ENCODE measurements around the gene ATP9A.
"Not testable (repeated sequence)": the region's sequence is repeated elsewhere in the genome, so short reads cannot be mapped to it uniquely, and the experiment has no call there.

The ATP9A gene

GRCh38 chr20:51688600-51689244 lies 79.5 kb downstream of the ATP9A start:
- no peak for DNase-seq

- DNase-seq = no peak
Observed at GRCh38 chr20:51687630-51688029, 80.6 kb downstream of the ATP9A start.

GRCh38 chr20:51687108-51687507 lies 81.1 kb downstream of the ATP9A start:
- DNase-seq = no peak

GRCh38 chr20:51685494-51685893 lies 82.7 kb downstream of the ATP9A start:
- not testable (repeated sequence) for DNase-seq

- no peak for DNase-seq
Observed at GRCh38 chr20:51680067-51680749, 88.0 kb downstream of the ATP9A start.

GRCh38 chr20:51679254-51679921 lies 88.8 kb downstream of the ATP9A start:
- DNase-seq = no peak

- no peak for DNase-seq
Observed at GRCh38 chr20:51678026-51678697, 90.0 kb downstream of the ATP9A start.

- no peak for DNase-seq
Observed at GRCh38 chr20:51668947-51669346, 99.2 kb downstream of the ATP9A start.

- DNase-seq = no peak
Observed at GRCh38 chr20:51668515-51668914, 99.7 kb downstream of the ATP9A start.

GRCh38 chr20:51667491-51667890 lies 100.7 kb downstream of the ATP9A start:
- DNase-seq = no peak

GRCh38 chr20:51667002-51667408 lies 101.2 kb downstream of the ATP9A start:
- DNase-seq = no peak

- DNase-seq = no peak
Observed at GRCh38 chr20:51666126-51666525, 102.1 kb downstream of the ATP9A start.

GRCh38 chr20:51665543-51666118 lies 102.6 kb downstream of the ATP9A start:
- no peak for DNase-seq

- peak; percentile 44 for DNase-seq
Observed at GRCh38 chr20:51661609-51662178, 106.5 kb downstream of the ATP9A start.

- DNase-seq = no peak
Observed at GRCh38 chr20:51660672-51661608, 107.2 kb downstream of the ATP9A start.

- no peak for DNase-seq
Observed at GRCh38 chr20:51659491-51660050, 108.6 kb downstream of the ATP9A start.

GRCh38 chr20:51656726-51657260 lies 111.4 kb downstream of the ATP9A start:
- DNase-seq = no peak

- not testable (repeated sequence) for DNase-seq
Observed at GRCh38 chr20:51656089-51656488, 112.1 kb downstream of the ATP9A start.

GRCh38 chr20:51654495-51654894 lies 113.7 kb downstream of the ATP9A start:
- DNase-seq = no peak

- no peak for DNase-seq
Observed at GRCh38 chr20:51654060-51654459, 114.1 kb downstream of the ATP9A start.

- DNase-seq = no peak
Observed at GRCh38 chr20:51653226-51653625, 115.0 kb downstream of the ATP9A start.

Data from activated CD4-positive, alpha-beta T cell treated with anti-CD3 and anti-CD28 coated beads for 4 hours (primary cell).